ENCODE measurements around the gene ADGRA3. TPM values are rescaled to one million over a fixed set of nuclear protein-coding genes. Genes with fewer than 3 reads are reported as not detected.

Gene ADGRA3
- total RNA-seq: 25.4 and 28.1 TPM in 2 replicates

GRCh38 chr4:22515888-22516541 is at the start of gene ADGRA3:
TSS of gene ADGRA3 (minus strand) at chr4:22516066. CDS start at chr4:22515784, 282 bp downstream.

Other genes with a start within 250 kb of the ADGRA3 start
- gene GBA3, start 176.9 kb upstream of the ADGRA3 start, total RNA-seq: not detected in 2 replicates

Data from mesangial cell (primary cell).